Right lobe of liver (tissue), 6 donors: Measurements from ENCODE around the gene PAM16. TPM values are rescaled to one million over a fixed set of nuclear protein-coding genes. Genes with fewer than 3 reads are reported as not detected.

Experiments used
- ATAC-seq, 4 donors: fragments of 200-7000 bp; cut with Tn5 transposase; one replicate each; pipeline ENCODE4 v1.9.1; 2020; ENCODE audit warnings: mild to moderate bottlenecking in 4 of 4, moderate library complexity in 4 of 4
- DNase-seq, 3 donors: peaks; one replicate each; pipeline ENCODE4 v3.0.0-alpha.2; 2020
- H3K27ac ChIP-seq, 3 donors: fragments of 200-600 bp; one replicate each; pipeline ENCODE4 v1.8.0; 2022
- H3K27me3 ChIP-seq, 2 donors: fragments of 200-600 bp; one replicate each; pipeline ENCODE4 v1.8.0; 2022
- H3K36me3 ChIP-seq, 4 donors: fragments of 200-600 bp; sonication (generic) in 1 of 4; one replicate each; pipeline versions ENCODE4 v1.5.1 to v1.8.0; 2017 to 2022; ENCODE audit warnings: control low read depth in 1 of 4
- H3K4me1 ChIP-seq, 4 donors: fragments of 200-600 bp; sonication (generic) in 1 of 4; one replicate each; pipeline versions ENCODE4 v1.5.1 to v1.8.0; 2017 to 2022; ENCODE audit warnings: control low read depth in 1 of 4
- H3K4me3 ChIP-seq, 3 donors: fragments of 200-600 bp; one replicate each; pipeline ENCODE4 v1.8.0; 2022
- H3K9me3 ChIP-seq, 4 donors: fragments of 200-600 bp; sonication (generic) in 1 of 4; one replicate each; pipeline versions ENCODE4 v1.5.1 to v1.8.0; 2017 to 2022; ENCODE audit warnings: control low read depth in 1 of 4
- CTCF ChIP-seq, 4 donors: fragments of 200-600 bp in 3 of 4; fragments of 450-650 bp in 1 of 4; IDR thresholded peaks; one replicate each; pipeline versions ENCODE4 v1.5.1 to v1.8.0; 2016 to 2022; ENCODE audit warnings: antibody characterized with exemption in 4 of 4, mild to moderate bottlenecking in 2 of 4
- POLR2A ChIP-seq: fragments of 450-650 bp; IDR thresholded peaks from one replicate; pipeline ENCODE4 v1.6.1; 2017; ENCODE audit warnings: antibody characterized with exemption, mild to moderate bottlenecking
- WGBS: methylation state at CpG from one replicate; pipeline ENCODE4 v1.1.6; 2018; ENCODE audit warnings: low coverage, low lambda C conversion rate; ENCODE audit not compliant: insufficient coverage; ENCODE audit errors: missing lambda C conversion rate; 5-methylcytosine and 5-hydroxymethylcytosine counted together
- intact Hi-C, 2 donors: fragments of 100-400 bp; cut with DNase I; formaldehyde crosslinking; loops; one replicate each; pipeline versions ENCODE4 v1.11.2 to v1.14.1; 2022
- total RNA-seq, 6 experiments: library from RNA; depleted of rRNA in 2 of 6; stranded (reverse); fragments of >200 nt in 2 of 6; fragmentation: NEBNext Ultra II Directional in 3 of 6; extraction: Animal tissue kit (Norgen Biotek cat#: 25700) in 3 of 6; gene quantifications; one replicate each; pipeline versions ENCODE4 v1.1.0 to v1.2.4, GENCODE V29; 2016 to 2023
- donor health status: DM: no; HTN: yes; CAD: no.
- donor health status: DM: no; HTN: no; CAD: no.
- donor health status: DM: no; HTN: no; CAD: no.
- donor health status: DM: no; HTN: yes; CAD: no.
- donor health status: DM: no; HTN: yes; CAD: no.

The PAM16 gene
- total RNA-seq, 6 experiments from 2014 or later, result 27.9 to 45.9 (median 32.8) TPM

- Histone ChIP-seq H3K9me3 (no peaks in the 10 kb centered on the region), H3K4me1 (peaks cover 0 to 57% (median 22%) of the 10 kb centered on the region in 4 donors), H3K27me3 (no peaks in the 10 kb centered on the region), H3K36me3 (no peaks in the 10 kb centered on the region), H3K4me3 (peak within 1 kb of the TSS; percentile 52 to 94 (median 67)), H3K27ac (peak within 1 kb of the TSS; percentile 73 to 91 (median 87))
- peak; percentile 89 to 93 (median 91) for DNase-seq
- intact Hi-C loops, result no loop called here
- WGBS, result 8% methylated on average over 9 of the region's 50 CpGs
- peak; percentile 49 to 65 (median 62) for ATAC-seq
- TF ChIP-seq CTCF (IDR thresholded peaks at IDR 0.05), result no peak
- TF ChIP-seq POLR2A, result peak; percentile 97
Observed at GRCh38 chr16:4371357-4372000, 20.4 kb upstream of the PAM16 start, which contains the start of gene VASN. TSS of gene VASN (plus strand) at chr16:4371848. CDS start at chr16:4380878, 9,030 bp downstream.

GRCh38 chr16:4370570-4371356, 19.6 kb upstream of the PAM16 start:
- Histone ChIP-seq H3K36me3 (no peaks in the 10 kb centered on the region), H3K4me1 (peaks cover 0 to 50% (median 19%) of the 10 kb centered on the region in 4 donors), H3K4me3 (no peak overlapping the region), H3K9me3 (no peaks in the 10 kb centered on the region), H3K27me3 (no peaks in the 10 kb centered on the region), H3K27ac (peak overlapping the region; percentile 21 to 91 (median 40))
- ATAC-seq (peak in 1 of 4 donors; percentile 3), DNase-seq (peak in 1 of 3 donors; percentile 62)
- no CpG with 5 or more reads among the region's 14 CpGs for WGBS
- intact Hi-C loops, result no loop called here
- TF ChIP-seq POLR2A (no peak), CTCF (IDR thresholded peaks at IDR 0.05) (no peak)

GRCh38 chr16:4370151-4370550, 19.0 kb upstream of the PAM16 start:
- Histone ChIP-seq H3K4me1 (peaks cover 0 to 45% (median 16%) of the 10 kb centered on the region in 4 donors), H3K27me3 (no peaks in the 10 kb centered on the region), H3K9me3 (no peaks in the 10 kb centered on the region), H3K27ac (peak overlapping the region in 2 of 3 donors; percentile 40 to 91), H3K36me3 (no peaks in the 10 kb centered on the region), H3K4me3 (no peak overlapping the region)
- DNase-seq (no peak), ATAC-seq (no peak)
- intact Hi-C loops, result no loop called here
- WGBS, result 55% methylated on average over 2 of the region's 3 CpGs
- TF ChIP-seq POLR2A, result no peak
- no peak for TF ChIP-seq CTCF (IDR thresholded peaks at IDR 0.05)

GRCh38 chr16:4369007-4369733, 18.0 kb upstream of the PAM16 start:
- ATAC-seq, result peak in 1 of 4 donors; percentile 1
- peaks cover 0 to 35% (median 9%) of the 10 kb centered on the region in 4 donors for H3K4me1 ChIP-seq
- no peak for TF ChIP-seq CTCF (IDR thresholded peaks at IDR 0.05)

More at GRCh38 chr16:4369007-4369733, 18.0 kb upstream of the PAM16 start:
- Histone ChIP-seq H3K9me3 (no peaks in the 10 kb centered on the region), H3K36me3 (no peaks in the 10 kb centered on the region), H3K4me3 (no peak overlapping the region), H3K27me3 (no peaks in the 10 kb centered on the region), H3K27ac (no peak overlapping the region)
- peak in 2 of 3 donors; percentile 60 to 75 for DNase-seq
- WGBS, result 50% methylated on average over 1 of the region's 13 CpGs
- intact Hi-C loops, result no loop called here
